ENCODE data around the gene GDPD5. TPM values are rescaled to one million over a fixed set of nuclear protein-coding genes. Genes with fewer than 3 reads are reported as not detected.

The GDPD5 gene
- polyA plus RNA-seq, 5 donors = 17.9 to 31.0 (median 25.6) TPM

- no peak for DNase-seq
These were observed 9.6 kb downstream of the GDPD5 start for GRCh38 chr11:75516140-75516539.

- no peak for DNase-seq
These were observed 11.1 kb downstream of the GDPD5 start for GRCh38 chr11:75514596-75514995.

GRCh38 chr11:75513250-75513649, 12.5 kb downstream of the GDPD5 start:
- DNase-seq = no peak

- no peak for DNase-seq
These were observed 15.1 kb downstream of the GDPD5 start for GRCh38 chr11:75510723-75511019.

GRCh38 chr11:75510004-75510722, 15.6 kb downstream of the GDPD5 start:
- no peak for DNase-seq

- no peak for DNase-seq
These were observed 16.6 kb downstream of the GDPD5 start for GRCh38 chr11:75509020-75509720.

- DNase-seq = no peak
These were observed 17.6 kb downstream of the GDPD5 start for GRCh38 chr11:75508051-75508561.

- no peak for DNase-seq
These were observed 18.2 kb downstream of the GDPD5 start for GRCh38 chr11:75507571-75507970.

GRCh38 chr11:75506827-75507226, 18.9 kb downstream of the GDPD5 start:
- DNase-seq = no peak

GRCh38 chr11:75505916-75506692, 19.6 kb downstream of the GDPD5 start:
- no peak for DNase-seq

GRCh38 chr11:75504501-75504900, 21.2 kb downstream of the GDPD5 start:
- no peak for DNase-seq

- no peak for DNase-seq
These were observed 22.1 kb downstream of the GDPD5 start for GRCh38 chr11:75503531-75504099.

- DNase-seq = no peak
These were observed 23.6 kb downstream of the GDPD5 start for GRCh38 chr11:75502138-75502537.

- DNase-seq = no peak
These were observed 25.0 kb downstream of the GDPD5 start for GRCh38 chr11:75500742-75501141.

- DNase-seq = no peak
These were observed 26.1 kb downstream of the GDPD5 start for GRCh38 chr11:75499423-75500190.

GRCh38 chr11:75498556-75499255, 27.0 kb downstream of the GDPD5 start:
- DNase-seq = no peak

- DNase-seq = no peak
These were observed 27.8 kb downstream of the GDPD5 start for GRCh38 chr11:75497788-75498409.

GRCh38 chr11:75496305-75496752, 29.4 kb downstream of the GDPD5 start:
- DNase-seq = peak; percentile 18 to 25

- DNase-seq = no peak
These were observed 29.9 kb downstream of the GDPD5 start for GRCh38 chr11:75495749-75496304.

- no peak for DNase-seq
These were observed 32.1 kb downstream of the GDPD5 start for GRCh38 chr11:75493626-75494025.
